ENCODE data around the gene SMIM1. TPM values are rescaled to one million over a fixed set of nuclear protein-coding genes. Genes with fewer than 3 reads are reported as not detected.

The SMIM1 gene
- polyA plus RNA-seq, 3 donors, result 1.1 to 2.7 (median 1.4) TPM

DNA sequence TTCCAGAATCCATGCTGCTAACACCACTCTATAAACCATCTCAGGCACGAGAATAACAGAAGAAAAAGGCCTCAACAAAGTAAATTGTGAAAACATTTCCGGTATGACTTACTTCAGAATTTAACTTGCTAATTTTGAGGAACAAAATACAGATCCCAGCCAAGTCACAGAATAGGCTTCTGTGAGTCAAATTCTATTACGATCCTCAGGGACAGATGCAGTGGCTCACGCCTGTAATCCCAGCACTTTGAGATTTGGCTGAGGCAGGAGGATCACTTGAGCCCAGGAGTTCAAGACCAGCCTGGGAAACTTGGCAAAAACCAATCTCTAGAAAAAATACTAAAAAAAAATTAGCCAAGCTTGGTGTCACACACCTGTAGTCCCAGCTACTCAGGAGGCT lies 29.1 kb upstream of the SMIM1 start:
- H3K27ac ChIP-seq (ENCODE audit: low read depth in 1 of 2, low read length in 2 of 2), result no peak overlapping the region
- no peak overlapping the region for H3K4me3 ChIP-seq (replicated peaks in 1 of 3; ENCODE audit: low read depth in 2 of 3, low read length in 3 of 3)
- no peak overlapping the region for H3K9ac ChIP-seq (ENCODE audit: insufficient read depth, low read length, poor library complexity, severe bottlenecking)
- 90% methylated on average over 2 of the region's 4 CpGs for WGBS (ENCODE audit: insufficient coverage)
- Mint-ChIP-seq H3K4me3 (no peak overlapping the region), H3K4me1 (peaks cover 37% of the 10 kb centered on the region), H3K9me3 (no peaks in the 10 kb centered on the region), H3K27me3 (ENCODE audit: low read depth in 3 of 3) (peaks cover 0 to 2% (median 2%) of the 10 kb centered on the region in 3 donors), H3K36me3 (peaks cover 12 to 18% of the 10 kb centered on the region in 2 donors), H3K27ac (peak overlapping the region in 1 of 7 donors; percentile 17)
- peaks cover 16 to 23% of the 10 kb centered on the region in 2 donors for H3K4me1 ChIP-seq (ENCODE audit: control insufficient read depth in 1 of 2, insufficient read depth in 2 of 2, low read length in 2 of 2)
- H4K20me1 ChIP-seq (ENCODE audit: insufficient read depth, low read length), result no peaks in the 10 kb centered on the region
- no peak overlapping the region for H3K4me2 ChIP-seq (replicated peaks; ENCODE audit: extremely low read depth, low read length, poor library complexity, severe bottlenecking)
- peak in 1 of 3 donors; percentile 3 for DNase-seq
- H3K27me3 ChIP-seq (ENCODE audit: control insufficient read depth in 2 of 2, insufficient read depth in 2 of 2, low read length in 2 of 2), result no peaks in the 10 kb centered on the region
- no peak overlapping the region for H2AFZ ChIP-seq (ENCODE audit: insufficient read depth, low read depth, low read length, poor library complexity, severe bottlenecking)
- no peaks in the 10 kb centered on the region for H3K79me2 ChIP-seq (ENCODE audit: insufficient read depth, low read length)
- no peaks in the 10 kb centered on the region for H3K9me3 ChIP-seq (replicated peaks in 1 of 2; ENCODE audit: control insufficient read depth in 1 of 2, insufficient read depth in 1 of 2, low read length in 2 of 2)
- peaks cover 12 to 29% of the 10 kb centered on the region in 2 donors for H3K36me3 ChIP-seq (replicated peaks in 1 of 2; ENCODE audit: control insufficient read depth in 1 of 2, insufficient read depth in 2 of 2, low read length in 2 of 2)
- intact Hi-C loops (cut with micrococcal nuclease), result no loop called here
- TF ChIP-seq CTCF (IDR thresholded peaks at IDR 0.05), result no peak

- Histone ChIP-seq H3K27ac (ENCODE audit: low read depth in 1 of 2, low read length in 2 of 2) (no peak overlapping the region), H4K20me1 (ENCODE audit: insufficient read depth, low read length) (no peaks in the 10 kb centered on the region), H3K4me3 (replicated peaks in 1 of 3; ENCODE audit: low read depth in 2 of 3, low read length in 3 of 3) (no peak overlapping the region), H2AFZ (ENCODE audit: insufficient read depth, low read depth, low read length, poor library complexity, severe bottlenecking) (no peak overlapping the region), H3K9me3 (replicated peaks in 1 of 2; ENCODE audit: control insufficient read depth in 1 of 2, insufficient read depth in 1 of 2, low read length in 2 of 2) (no peaks in the 10 kb centered on the region), H3K4me2 (replicated peaks; ENCODE audit: extremely low read depth, low read length, poor library complexity, severe bottlenecking) (no peak overlapping the region), H3K27me3 (ENCODE audit: control insufficient read depth in 2 of 2, insufficient read depth in 2 of 2, low read length in 2 of 2) (no peaks in the 10 kb centered on the region), H3K4me1 (ENCODE audit: control insufficient read depth in 1 of 2, insufficient read depth in 2 of 2, low read length in 2 of 2) (peaks cover 16 to 23% of the 10 kb centered on the region in 2 donors), H3K9ac (ENCODE audit: insufficient read depth, low read length, poor library complexity, severe bottlenecking) (no peak overlapping the region), H3K79me2 (ENCODE audit: insufficient read depth, low read length) (no peaks in the 10 kb centered on the region), H3K36me3 (replicated peaks in 1 of 2; ENCODE audit: control insufficient read depth in 1 of 2, insufficient read depth in 2 of 2, low read length in 2 of 2) (peaks cover 8 to 25% of the 10 kb centered on the region in 2 donors)
- Mint-ChIP-seq H3K27me3 (ENCODE audit: low read depth in 3 of 3) (peaks cover 0 to 2% (median 2%) of the 10 kb centered on the region in 3 donors), H3K9me3 (no peaks in the 10 kb centered on the region), H3K4me1 (peaks cover 37% of the 10 kb centered on the region), H3K4me3 (no peak overlapping the region), H3K27ac (peak overlapping the region in 2 of 7 donors; percentile 6 to 17), H3K36me3 (peaks cover 12 to 18% of the 10 kb centered on the region in 2 donors)
- no peak for TF ChIP-seq CTCF (IDR thresholded peaks at IDR 0.05)
- no peak for DNase-seq
- 94% methylated on average over 10 of the region's 12 CpGs for WGBS (ENCODE audit: insufficient coverage)
- intact Hi-C loops (cut with micrococcal nuclease), result no loop called here
Measured at GRCh38 chr1:3743826-3744225, 28.7 kb upstream of the SMIM1 start.
